ENCODE data around the gene TAPBP.

DNA sequence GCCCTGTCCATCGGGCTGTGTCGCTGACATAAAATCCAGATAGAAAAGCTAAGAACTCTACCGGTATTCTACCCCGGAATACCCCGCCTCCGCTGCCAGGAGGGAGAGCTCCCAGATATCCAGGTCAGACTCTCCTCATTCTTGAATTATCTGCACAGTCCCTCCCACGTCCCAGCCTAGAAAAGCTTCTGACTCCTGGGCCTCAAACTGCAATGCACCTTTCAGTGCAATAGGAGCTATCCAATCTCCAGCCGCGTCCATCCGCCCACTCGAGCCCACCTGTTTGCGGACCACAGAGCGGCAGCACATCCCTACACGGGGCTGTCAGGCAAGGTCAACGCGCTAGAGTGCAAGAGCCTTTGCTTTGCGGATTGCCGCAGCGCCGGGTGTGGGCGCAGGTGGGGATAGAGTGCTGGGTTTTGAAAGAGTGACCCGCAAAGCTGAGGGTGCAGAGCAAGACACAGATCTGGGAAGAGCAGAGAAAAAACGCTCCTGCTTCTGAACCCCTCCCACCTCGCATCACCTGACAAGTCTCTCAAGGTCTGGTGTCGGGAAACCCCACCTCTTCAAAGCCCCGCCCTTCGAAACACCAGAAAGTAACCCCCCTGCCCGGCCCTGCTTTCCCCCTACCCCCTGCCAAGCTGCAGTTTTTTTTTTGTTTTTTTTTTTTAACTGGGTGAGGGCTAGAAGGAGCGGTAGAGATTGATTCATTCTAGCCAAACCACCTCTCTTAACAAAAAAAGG lies 1.3 kb downstream of the TAPBP start:
- TF ChIP-seq TAF1 (IDR thresholded peaks at IDR 0.05; ENCODE audit: low read depth): no peak
- no peak for TF ChIP-seq YY1 (IDR thresholded peaks at IDR 0.05; ENCODE audit: low read depth)
- no peak for TF ChIP-seq RAD21 (IDR thresholded peaks at IDR 0.05; ENCODE audit: low read depth)
- TF ChIP-seq CEBPB (IDR thresholded peaks at IDR 0.05): no peak
- TF ChIP-seq EP300 (IDR thresholded peaks at IDR 0.05; ENCODE audit: borderline replicate concordance): no peak
- no peak for TF ChIP-seq FOXM1 (IDR thresholded peaks at IDR 0.05; ENCODE audit: borderline replicate concordance, low read depth)
- no peak for TF ChIP-seq CREB1 (IDR thresholded peaks at IDR 0.05; ENCODE audit: low read depth)
- TF ChIP-seq USF1 (IDR thresholded peaks at IDR 0.05): peak; percentile 83
